Measurements from ENCODE around the gene TMEM117.

Gene TMEM117

GRCh38 chr12:44099486-44099885 lies 263.6 kb downstream of the TMEM117 start:
- DNase-seq (ENCODE audit: low spot score in 2 of 2) = no peak
- no peak overlapping the region for H3K4me3 ChIP-seq
- no peaks in the 10 kb centered on the region for H3K9me3 ChIP-seq
- H3K27me3 ChIP-seq (ENCODE audit: low read depth) = no peaks in the 10 kb centered on the region
- in situ Hi-C loops (cut with MboI; ENCODE audit: low sequenced_read_pairs) = no loop called here
- no peaks in the 10 kb centered on the region for H3K36me3 ChIP-seq (replicated peaks)
- H3K4me1 ChIP-seq = no peaks in the 10 kb centered on the region

GRCh38 chr12:44100264-44100663 lies 264.4 kb downstream of the TMEM117 start:
- Histone ChIP-seq H3K36me3 (replicated peaks) (no peaks in the 10 kb centered on the region), H3K4me1 (no peaks in the 10 kb centered on the region), H3K27me3 (ENCODE audit: low read depth) (no peaks in the 10 kb centered on the region), H3K9me3 (0 out of 2 replicates have a peak, but pooled peaks cover 3% of the 10 kb centered on the region), H3K4me3 (no peak overlapping the region)
- in situ Hi-C loops (cut with MboI; ENCODE audit: low sequenced_read_pairs) = no loop called here
- DNase-seq (ENCODE audit: low spot score in 2 of 2) = no peak

- H3K4me3 ChIP-seq = no peak overlapping the region
- no peaks in the 10 kb centered on the region for H3K27me3 ChIP-seq (ENCODE audit: low read depth)
- 0 out of 2 replicates have a peak, but pooled peaks cover 3% of the 10 kb centered on the region for H3K9me3 ChIP-seq
- no peak for DNase-seq (ENCODE audit: low spot score in 2 of 2)
- in situ Hi-C loops (cut with MboI; ENCODE audit: low sequenced_read_pairs) = no loop called here
- no peaks in the 10 kb centered on the region for H3K36me3 ChIP-seq (replicated peaks)
- H3K4me1 ChIP-seq = no peaks in the 10 kb centered on the region
These were observed 265.6 kb downstream of the TMEM117 start for GRCh38 chr12:44101475-44101874.

- Histone ChIP-seq H3K9me3 (no peaks in the 10 kb centered on the region), H3K4me1 (no peaks in the 10 kb centered on the region), H3K4me3 (no peak overlapping the region), H3K27me3 (ENCODE audit: low read depth) (no peaks in the 10 kb centered on the region), H3K36me3 (replicated peaks) (no peaks in the 10 kb centered on the region)
- in situ Hi-C loops (cut with MboI; ENCODE audit: low sequenced_read_pairs) = no loop called here
- no peak for DNase-seq (ENCODE audit: low spot score in 2 of 2)
These were observed 279.0 kb downstream of the TMEM117 start for GRCh38 chr12:44114906-44115305.

- DNase-seq (ENCODE audit: low spot score in 2 of 2) = no peak
- Histone ChIP-seq H3K9me3 (no peaks in the 10 kb centered on the region), H3K4me3 (no peak overlapping the region), H3K27me3 (ENCODE audit: low read depth) (no peaks in the 10 kb centered on the region), H3K4me1 (no peaks in the 10 kb centered on the region), H3K36me3 (replicated peaks) (no peaks in the 10 kb centered on the region)
- in situ Hi-C loops (cut with MboI; ENCODE audit: low sequenced_read_pairs) = no loop called here
These were observed 281.5 kb downstream of the TMEM117 start for GRCh38 chr12:44117337-44117736.

- H3K36me3 ChIP-seq (replicated peaks) = no peaks in the 10 kb centered on the region
- no peak overlapping the region for H3K4me3 ChIP-seq
- H3K27me3 ChIP-seq (ENCODE audit: low read depth) = no peaks in the 10 kb centered on the region
- no peaks in the 10 kb centered on the region for H3K9me3 ChIP-seq
- in situ Hi-C loops (cut with MboI; ENCODE audit: low sequenced_read_pairs) = no loop called here
- DNase-seq (ENCODE audit: low spot score in 2 of 2) = no peak
- H3K4me1 ChIP-seq = no peaks in the 10 kb centered on the region
These were observed 283.1 kb downstream of the TMEM117 start for GRCh38 chr12:44118946-44119345.

GRCh38 chr12:44126806-44127205 lies 290.9 kb downstream of the TMEM117 start:
- H3K4me3 ChIP-seq = no peak overlapping the region
- H3K36me3 ChIP-seq (replicated peaks) = no peaks in the 10 kb centered on the region
- no peaks in the 10 kb centered on the region for H3K9me3 ChIP-seq
- H3K4me1 ChIP-seq = no peaks in the 10 kb centered on the region
- in situ Hi-C loops (cut with MboI; ENCODE audit: low sequenced_read_pairs) = no loop called here
- DNase-seq (ENCODE audit: low spot score in 2 of 2) = no peak
- no peaks in the 10 kb centered on the region for H3K27me3 ChIP-seq (ENCODE audit: low read depth)

- H3K9me3 ChIP-seq = no peaks in the 10 kb centered on the region
- in situ Hi-C loops (cut with MboI; ENCODE audit: low sequenced_read_pairs) = no loop called here
- no peak for DNase-seq (ENCODE audit: low spot score in 2 of 2)
- H3K4me3 ChIP-seq = no peak overlapping the region
- H3K36me3 ChIP-seq (replicated peaks) = no peaks in the 10 kb centered on the region
- H3K4me1 ChIP-seq = no peaks in the 10 kb centered on the region
- H3K27me3 ChIP-seq (ENCODE audit: low read depth) = no peaks in the 10 kb centered on the region
These were observed 292.3 kb downstream of the TMEM117 start for GRCh38 chr12:44127966-44128710.

GRCh38 chr12:44143175-44143574 lies 307.3 kb downstream of the TMEM117 start:
- H3K36me3 ChIP-seq (replicated peaks) = no peaks in the 10 kb centered on the region
- no peak overlapping the region for H3K4me3 ChIP-seq
- no peaks in the 10 kb centered on the region for H3K9me3 ChIP-seq
- no peaks in the 10 kb centered on the region for H3K27me3 ChIP-seq (ENCODE audit: low read depth)
- in situ Hi-C loops (cut with MboI; ENCODE audit: low sequenced_read_pairs) = no loop called here
- no peaks in the 10 kb centered on the region for H3K4me1 ChIP-seq
- no peak for DNase-seq (ENCODE audit: low spot score in 2 of 2)

- DNase-seq (ENCODE audit: low spot score in 2 of 2) = no peak
- in situ Hi-C loops (cut with MboI; ENCODE audit: low sequenced_read_pairs) = no loop called here
- H3K27me3 ChIP-seq (ENCODE audit: low read depth) = no peaks in the 10 kb centered on the region
- H3K4me3 ChIP-seq = no peak overlapping the region
- H3K9me3 ChIP-seq = no peaks in the 10 kb centered on the region
- H3K36me3 ChIP-seq (replicated peaks) = no peaks in the 10 kb centered on the region
- no peaks in the 10 kb centered on the region for H3K4me1 ChIP-seq
These were observed 313.1 kb downstream of the TMEM117 start for GRCh38 chr12:44148936-44149335.

GRCh38 chr12:44154128-44154527 lies 318.2 kb downstream of the TMEM117 start:
- Histone ChIP-seq H3K9me3 (no peaks in the 10 kb centered on the region), H3K36me3 (replicated peaks) (no peaks in the 10 kb centered on the region), H3K27me3 (ENCODE audit: low read depth) (no peaks in the 10 kb centered on the region), H3K4me1 (peaks cover 8% of the 10 kb centered on the region; the same call in 1 of the 2 replicates), H3K4me3 (no peak overlapping the region)
- no peak for DNase-seq (ENCODE audit: low spot score in 2 of 2)
- in situ Hi-C loops (cut with MboI; ENCODE audit: low sequenced_read_pairs) = no loop called here

- Histone ChIP-seq H3K4me1 (peaks cover 8% of the 10 kb centered on the region; the same call in 1 of the 2 replicates), H3K36me3 (replicated peaks) (no peaks in the 10 kb centered on the region), H3K9me3 (no peaks in the 10 kb centered on the region), H3K4me3 (no peak overlapping the region), H3K27me3 (ENCODE audit: low read depth) (no peaks in the 10 kb centered on the region)
- in situ Hi-C loops (cut with MboI; ENCODE audit: low sequenced_read_pairs) = no loop called here
- peak; percentile 20 to 41 for DNase-seq (ENCODE audit: low spot score in 2 of 2)
These were observed 319.5 kb downstream of the TMEM117 start for GRCh38 chr12:44155358-44155757.

- no peak overlapping the region for H3K4me3 ChIP-seq
- peaks cover 8% of the 10 kb centered on the region for H3K4me1 ChIP-seq
- no peak for DNase-seq (ENCODE audit: low spot score in 2 of 2)
- no peaks in the 10 kb centered on the region for H3K27me3 ChIP-seq (ENCODE audit: low read depth)
- no peaks in the 10 kb centered on the region for H3K9me3 ChIP-seq
- H3K36me3 ChIP-seq (replicated peaks) = no peaks in the 10 kb centered on the region
- in situ Hi-C loops (cut with MboI; ENCODE audit: low sequenced_read_pairs) = no loop called here
These were observed 321.5 kb downstream of the TMEM117 start for GRCh38 chr12:44157359-44157758.

GRCh38 chr12:44158746-44159145 lies 322.9 kb downstream of the TMEM117 start:
- in situ Hi-C loops (cut with MboI; ENCODE audit: low sequenced_read_pairs) = no loop called here
- Histone ChIP-seq H3K9me3 (no peaks in the 10 kb centered on the region), H3K4me3 (no peak overlapping the region), H3K27me3 (ENCODE audit: low read depth) (no peaks in the 10 kb centered on the region), H3K4me1 (peaks cover 13% of the 10 kb centered on the region), H3K36me3 (replicated peaks) (no peaks in the 10 kb centered on the region)
- no peak for DNase-seq (ENCODE audit: low spot score in 2 of 2)

GRCh38 chr12:44159216-44159615 lies 323.3 kb downstream of the TMEM117 start:
- H3K36me3 ChIP-seq (replicated peaks) = no peaks in the 10 kb centered on the region
- no peaks in the 10 kb centered on the region for H3K27me3 ChIP-seq (ENCODE audit: low read depth)
- no peak for DNase-seq (ENCODE audit: low spot score in 2 of 2)
- peaks cover 13% of the 10 kb centered on the region for H3K4me1 ChIP-seq
- H3K9me3 ChIP-seq = no peaks in the 10 kb centered on the region
- in situ Hi-C loops (cut with MboI; ENCODE audit: low sequenced_read_pairs) = no loop called here
- no peak overlapping the region for H3K4me3 ChIP-seq

Measured in HAP-1 (cell line).